HG02970 (cell line): Measurements from ENCODE around the gene EEPD1.
"Not testable (repeated sequence)": the region's sequence is repeated elsewhere in the genome, so short reads cannot be mapped to it uniquely, and the experiment has no call there.

Source experiments
- ATAC-seq: cut with Tn5 transposase; IDR thresholded peaks from one replicate; pipeline ENCODE4 v1.9.1; 2021; ENCODE audit warnings: mild to moderate bottlenecking, moderate library complexity, moderate number of reproducible peaks; ENCODE audit not compliant: unreplicated experiment, low FRiP score

Gene EEPD1

DNA sequence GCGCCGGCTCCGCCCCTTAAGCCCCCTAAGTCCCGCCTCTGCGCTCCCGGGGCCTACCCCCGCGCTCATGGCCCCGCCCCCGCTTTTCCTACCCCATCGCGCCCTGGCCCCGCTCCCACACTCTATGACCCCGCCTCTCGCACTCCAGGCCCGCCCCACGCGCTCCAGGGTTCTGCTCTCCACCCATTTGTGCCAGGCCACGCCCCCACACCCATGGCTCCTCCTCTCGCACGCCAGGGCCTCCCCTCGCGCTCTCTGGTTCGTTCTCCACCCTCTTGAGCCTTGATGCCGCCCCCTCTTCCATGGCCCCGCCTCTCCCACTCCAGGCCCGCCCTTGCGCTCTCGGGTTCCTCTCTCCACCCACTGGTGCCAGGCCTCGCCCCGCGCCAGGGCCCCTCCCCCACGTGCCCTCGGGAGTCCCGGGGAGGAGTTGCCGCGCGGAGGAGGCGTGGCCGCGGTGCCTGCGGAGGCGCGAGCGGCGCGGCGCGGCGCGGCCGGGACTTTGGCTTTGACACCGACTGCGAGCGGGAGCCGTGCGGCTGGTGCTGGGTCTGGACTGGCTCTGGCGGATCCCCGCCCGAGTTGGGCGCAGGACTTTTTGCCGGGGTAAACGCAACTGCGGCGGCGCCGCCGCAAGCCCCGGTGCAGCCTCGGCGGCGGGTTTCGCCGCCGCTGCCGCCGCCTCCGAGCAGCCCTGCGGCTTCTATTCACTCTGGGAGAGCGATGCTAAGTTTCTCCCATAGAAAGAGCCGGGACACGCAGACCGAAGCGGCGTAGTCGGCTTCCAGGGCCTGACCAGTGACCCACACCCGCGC, at the start of gene EEPD1:
TSS of gene EEPD1 (plus strand) at position 499 of the 815 bp plus-strand sequence. CDS start 1,071 bp downstream, outside the sequence.
- ATAC-seq = peak; percentile 96

DNA sequence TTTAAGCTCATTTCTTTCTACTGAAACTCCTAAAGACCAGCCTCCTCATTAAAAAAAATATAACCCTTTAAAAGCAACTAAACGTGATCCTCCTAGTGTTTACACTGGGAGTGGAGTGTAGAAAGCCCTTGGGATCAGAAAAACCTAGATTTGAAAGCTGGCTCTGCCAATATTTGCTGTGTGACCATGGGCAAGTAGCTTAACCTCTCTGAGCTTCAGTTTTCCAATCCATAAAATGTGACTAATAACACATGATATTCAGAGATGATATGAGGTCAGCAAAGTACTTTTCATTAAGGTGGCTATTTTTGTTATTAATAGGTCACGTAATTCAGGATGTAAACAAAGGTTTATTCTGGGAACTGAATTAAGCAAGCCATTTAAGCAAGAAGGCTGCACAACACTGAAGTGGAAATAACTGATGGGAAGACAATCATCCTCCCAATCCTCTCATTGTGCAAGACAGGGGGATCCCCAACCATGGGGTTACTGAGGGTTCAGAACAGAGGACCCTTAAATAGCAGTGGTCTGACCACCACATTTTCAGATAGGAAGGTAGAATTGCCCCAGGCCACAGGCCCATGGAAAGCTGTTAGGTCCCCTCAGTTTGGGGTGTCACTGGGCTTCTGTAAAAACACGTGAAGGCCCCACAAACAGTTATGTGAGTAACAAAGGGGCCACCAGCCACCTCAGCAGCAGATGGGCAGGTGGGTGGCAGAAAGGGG, 49.1 kb upstream of the EEPD1 start:
- ATAC-seq = no peak

DNA sequence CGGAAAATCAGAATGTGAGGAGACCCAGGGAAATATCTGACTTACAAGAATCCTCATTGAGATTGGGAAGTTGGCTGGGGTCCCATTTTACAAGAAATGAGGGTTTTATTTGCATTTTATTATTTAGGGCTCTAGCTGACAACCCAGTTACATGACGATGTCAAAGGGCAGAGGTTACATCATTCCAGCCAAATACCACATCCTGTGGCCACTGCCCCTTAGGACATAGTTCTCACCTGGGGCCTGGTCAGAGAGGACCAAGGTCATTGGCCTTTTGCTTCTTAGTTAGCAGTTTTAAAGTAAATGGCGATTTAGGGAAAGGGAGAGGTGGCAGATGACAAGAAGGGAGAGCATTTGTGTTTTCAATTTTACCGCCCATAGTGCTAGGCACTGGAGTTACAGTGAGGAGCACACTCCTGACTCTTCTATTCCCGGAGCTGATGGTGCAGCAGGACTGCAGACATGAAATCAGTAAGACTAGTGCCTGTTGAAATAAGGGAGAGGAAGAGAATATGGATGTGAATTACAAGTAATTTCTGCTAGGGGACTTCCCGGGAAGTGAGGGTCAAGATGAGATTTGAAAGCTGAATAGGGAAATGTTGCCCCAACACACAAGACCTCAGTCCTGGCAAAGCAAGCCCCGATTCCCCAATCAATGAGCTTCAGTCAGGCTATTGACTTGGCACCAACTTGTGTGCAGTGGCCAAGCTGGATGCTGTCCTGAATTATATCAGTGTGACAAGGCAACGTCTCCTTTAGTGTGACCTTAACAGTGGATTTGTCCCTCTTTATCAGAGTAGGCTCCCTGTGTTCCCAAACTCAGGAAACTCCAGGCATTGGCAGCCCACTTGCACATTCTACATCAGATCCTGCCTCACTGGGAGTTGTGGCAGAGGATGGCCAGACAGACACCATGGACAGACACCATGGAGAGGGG, 45.8 kb upstream of the EEPD1 start:
- not testable (repeated sequence) for ATAC-seq

DNA sequence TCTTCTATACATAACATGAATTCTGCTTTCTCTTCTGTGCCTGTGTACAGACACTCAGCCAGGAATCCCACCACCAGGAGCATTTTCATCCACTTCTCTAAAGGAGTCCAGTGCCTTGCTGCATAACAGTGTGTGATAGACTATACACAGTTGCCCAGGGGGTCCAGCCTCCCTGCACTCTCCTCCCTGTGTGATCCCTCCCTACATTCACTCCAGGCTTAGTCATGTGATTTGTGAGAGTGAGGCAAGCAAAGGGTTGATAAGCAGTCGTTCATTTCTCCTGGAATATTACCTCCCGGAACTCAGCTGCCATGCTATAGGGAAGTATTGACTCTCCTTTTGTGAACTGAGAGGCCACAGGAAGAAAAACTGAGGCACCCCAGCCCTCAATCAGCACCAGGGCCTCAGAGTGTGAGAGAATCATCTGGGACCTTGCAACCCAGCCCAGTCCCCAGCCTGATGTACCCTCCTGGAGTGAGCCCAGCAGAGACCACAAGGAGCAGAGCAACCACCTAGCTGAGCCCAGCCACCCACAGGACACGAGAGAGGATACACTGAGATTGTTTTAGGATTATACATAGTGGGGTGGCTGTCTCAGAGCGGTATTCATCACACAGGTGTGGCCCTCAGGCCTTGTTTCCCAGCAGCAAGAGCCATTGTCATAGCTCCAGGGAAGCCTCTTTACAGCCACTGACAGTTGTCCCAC, 45.0 kb upstream of the EEPD1 start:
- ATAC-seq = no peak

DNA sequence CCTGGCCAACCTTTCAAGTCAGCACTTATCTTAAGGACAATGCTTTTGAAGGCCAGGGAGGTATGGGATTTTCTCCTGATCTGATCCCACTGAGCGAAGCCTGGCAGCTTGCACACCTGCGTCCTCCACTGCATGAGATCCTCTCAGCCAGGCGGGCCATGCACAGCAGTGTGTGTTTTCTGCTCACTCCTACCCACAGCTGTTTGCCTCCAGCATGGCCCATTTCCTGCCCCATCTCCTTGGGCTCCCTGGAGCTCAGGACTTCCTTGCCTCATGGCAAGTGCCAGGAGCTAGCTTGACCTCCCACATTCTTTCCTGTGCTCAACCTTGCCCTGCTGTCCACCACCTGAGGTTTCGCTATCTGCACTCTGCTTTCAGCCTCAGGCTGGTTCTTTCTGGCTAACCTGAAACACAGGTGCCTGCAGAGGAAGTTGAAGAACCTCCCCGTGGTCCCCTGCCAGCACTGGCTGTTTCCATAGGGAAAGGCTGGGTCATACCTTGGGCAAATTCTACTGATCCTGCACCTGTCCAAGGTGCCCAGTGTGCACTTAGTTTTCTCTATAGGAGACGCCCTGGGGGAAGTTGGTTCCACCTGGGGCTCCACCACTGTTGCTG, 43.9 kb upstream of the EEPD1 start:
- ATAC-seq = no peak

DNA sequence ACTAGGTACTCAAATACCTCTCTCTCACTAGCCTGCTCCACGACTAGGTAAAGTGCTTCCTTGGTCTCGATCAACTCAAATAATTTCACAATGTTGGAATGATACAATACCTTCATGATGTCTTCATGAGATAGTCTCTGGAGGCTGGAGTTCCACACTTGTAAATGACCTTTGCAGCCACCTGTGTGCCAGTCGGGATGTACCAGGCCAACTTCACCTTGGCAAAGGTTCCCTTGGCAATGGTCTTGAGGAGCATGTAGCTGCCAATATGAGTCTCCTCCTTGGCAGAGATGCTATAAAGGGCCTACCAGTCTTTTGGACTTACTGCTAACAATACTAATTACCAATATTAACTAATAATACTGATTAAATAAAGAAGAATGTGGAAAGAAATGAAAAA, 42.5 kb upstream of the EEPD1 start:
- ATAC-seq = no peak

DNA sequence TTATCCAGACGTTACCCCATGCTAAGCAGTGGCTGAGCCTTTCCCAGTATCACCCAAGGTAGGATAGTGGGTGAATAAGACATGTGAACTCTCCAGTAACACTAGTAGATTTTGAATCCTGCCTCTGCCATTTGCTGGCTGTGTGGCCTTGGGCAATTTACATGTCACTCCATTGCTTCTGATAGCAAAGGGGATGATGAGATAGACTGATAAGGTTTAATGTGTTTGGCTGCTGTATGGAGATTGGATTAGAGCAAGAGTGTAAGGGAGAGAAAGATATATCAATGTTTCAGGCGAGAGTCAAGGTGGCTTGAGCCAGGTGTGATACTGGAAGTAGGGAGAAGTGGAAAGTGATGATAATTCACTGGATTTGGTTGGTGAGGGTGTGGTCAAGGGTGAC, 40.1 kb upstream of the EEPD1 start:
- no peak for ATAC-seq

DNA sequence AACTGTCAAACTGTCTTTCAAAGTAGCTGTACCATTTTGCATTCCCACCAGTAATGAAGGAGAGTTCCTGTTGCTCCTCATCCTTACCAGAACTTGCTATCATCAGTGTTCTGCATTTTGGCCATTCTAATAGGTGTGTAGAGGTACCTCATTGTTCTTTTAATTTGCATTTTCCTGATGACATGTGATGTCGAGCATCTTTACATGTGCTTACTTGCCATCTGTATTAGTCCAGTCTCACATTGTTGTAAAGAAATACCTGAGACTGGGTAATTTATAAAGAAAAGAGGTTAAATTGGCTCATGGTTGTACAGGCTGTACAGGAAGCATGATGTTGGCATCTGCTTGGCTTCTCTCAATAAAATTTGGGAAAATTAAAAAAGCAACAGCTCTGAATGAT, 38.7 kb upstream of the EEPD1 start:
- no peak for ATAC-seq

DNA sequence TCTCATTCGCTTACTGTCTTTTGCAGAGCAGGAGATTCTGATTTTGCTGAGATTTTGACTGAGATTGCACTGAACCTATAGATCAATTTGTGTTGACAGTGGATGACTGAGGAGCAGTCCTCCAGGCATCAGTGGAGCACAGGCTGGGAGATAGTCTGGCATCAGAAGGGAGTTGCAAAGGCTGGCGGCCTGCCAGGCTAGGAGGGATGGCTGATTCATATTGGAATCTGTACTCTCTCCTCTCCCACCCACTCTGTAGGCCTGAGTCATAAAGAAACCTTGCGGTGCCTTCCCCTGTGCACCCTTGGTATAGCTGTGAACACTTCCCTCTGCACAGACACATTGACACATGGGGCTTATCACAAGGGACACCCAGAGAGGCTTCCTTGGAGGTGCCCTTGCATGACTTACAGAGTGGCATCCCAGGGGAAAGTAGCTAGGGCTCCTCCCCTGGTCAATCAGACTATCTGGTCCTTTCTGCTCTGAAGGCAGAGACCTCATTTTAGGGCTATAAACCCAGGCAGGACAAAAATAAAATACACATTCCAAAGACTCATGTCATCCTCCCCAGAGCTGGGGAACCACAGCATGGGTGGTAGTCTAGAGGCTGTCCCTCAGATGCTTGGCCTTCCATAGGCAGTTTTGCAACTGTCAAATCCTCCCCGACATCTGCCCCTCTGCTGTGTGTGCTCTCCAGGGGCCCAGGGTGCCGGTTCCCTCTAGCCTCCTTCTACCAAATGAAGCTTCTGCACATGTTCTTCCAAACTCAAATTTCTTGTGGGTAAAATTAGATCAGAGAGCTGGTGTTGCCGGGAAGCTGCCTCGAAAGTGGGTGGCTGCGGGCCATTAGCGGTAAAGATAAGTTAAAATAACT, 37.4 kb upstream of the EEPD1 start:
- ATAC-seq = peak; percentile 96

DNA sequence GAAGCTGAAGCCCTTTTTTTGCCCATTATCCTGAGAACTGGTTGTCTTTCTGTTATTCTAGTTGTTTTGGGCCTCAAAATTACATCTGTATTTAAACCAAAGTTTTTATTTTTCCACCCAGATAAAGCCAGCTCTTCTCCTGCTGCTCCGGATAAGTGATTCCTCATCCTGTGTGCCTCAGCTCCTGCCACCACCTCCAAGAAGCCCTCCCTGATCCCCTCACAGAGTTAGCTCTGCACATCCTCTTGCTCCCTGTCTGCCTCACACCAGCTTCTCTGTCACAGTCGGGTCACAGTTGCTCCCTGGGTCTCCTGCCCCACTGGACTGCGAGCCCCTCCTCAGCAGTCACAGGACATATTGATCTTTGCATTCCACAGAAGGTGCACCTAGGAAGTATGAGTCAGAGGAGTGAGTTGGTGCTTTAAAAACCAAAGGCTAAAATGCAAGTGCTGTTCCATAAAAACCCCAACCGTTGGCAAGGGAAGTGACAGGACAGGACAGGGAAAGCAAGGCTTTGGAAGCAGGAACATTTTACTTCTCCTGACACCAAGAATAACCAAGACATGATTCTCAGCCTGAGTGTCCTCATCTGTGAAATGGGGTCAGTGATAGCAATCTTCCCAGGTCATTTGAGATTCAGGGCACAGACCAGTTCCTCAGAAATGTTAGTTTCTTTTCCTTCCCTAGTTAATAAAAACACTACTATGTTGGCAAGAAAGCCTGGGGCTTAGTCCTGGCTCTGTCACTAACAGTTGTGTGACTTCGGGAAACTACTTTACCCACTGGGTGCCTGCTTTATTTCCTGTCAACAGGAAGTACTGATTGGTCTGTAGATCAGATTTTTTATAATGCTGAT, 36.5 kb upstream of the EEPD1 start:
- no peak for ATAC-seq

DNA sequence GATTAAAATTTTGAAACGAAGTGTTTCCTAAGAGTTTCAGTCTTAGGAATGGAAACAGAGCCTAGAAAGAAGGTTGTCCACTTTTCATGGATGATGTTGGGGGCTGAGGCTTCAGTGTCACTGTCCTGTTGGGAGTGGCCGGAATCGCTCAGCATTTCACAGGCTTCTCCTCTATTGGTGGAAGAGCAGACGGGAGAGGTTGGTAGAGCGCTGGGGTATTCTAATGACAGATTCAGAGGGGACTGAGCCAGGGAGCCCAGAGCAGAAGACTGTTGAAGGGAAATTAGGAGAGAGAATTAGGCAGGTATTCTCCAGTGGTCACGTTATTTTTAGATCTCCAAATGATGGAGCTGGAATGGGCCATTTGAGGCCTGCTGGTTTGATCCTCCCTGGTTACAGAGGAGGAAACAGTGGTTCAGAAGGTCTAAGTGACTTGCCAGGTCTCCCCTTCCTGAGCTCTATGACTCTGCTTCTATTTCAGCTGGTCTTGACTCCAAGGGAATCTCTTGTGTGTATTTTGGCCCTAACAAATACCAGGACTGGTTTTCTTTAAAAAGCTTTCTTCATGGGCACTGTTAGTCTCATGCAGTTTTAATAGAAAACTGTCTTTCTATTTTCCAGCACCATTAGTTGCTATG, 35.7 kb upstream of the EEPD1 start:
- ATAC-seq = no peak

DNA sequence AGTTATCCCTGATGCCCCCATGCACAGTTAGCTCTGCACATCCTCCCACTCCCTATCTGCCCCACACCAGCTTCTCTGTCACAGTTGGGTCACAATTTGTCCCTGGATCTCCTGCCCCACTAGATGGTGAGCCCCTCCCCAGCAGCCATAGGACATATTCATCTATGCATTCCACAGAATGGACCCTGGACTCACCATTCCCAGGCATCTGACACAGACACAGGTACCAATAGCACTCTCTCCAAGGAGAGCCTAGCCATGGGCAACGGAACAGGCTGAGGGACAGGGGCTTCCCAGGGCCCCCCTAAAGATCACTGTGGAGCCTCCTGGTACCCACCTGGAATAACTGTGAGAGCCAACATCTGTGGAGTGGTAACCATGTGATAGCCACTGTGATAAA, 34.7 kb upstream of the EEPD1 start:
- no peak for ATAC-seq

DNA sequence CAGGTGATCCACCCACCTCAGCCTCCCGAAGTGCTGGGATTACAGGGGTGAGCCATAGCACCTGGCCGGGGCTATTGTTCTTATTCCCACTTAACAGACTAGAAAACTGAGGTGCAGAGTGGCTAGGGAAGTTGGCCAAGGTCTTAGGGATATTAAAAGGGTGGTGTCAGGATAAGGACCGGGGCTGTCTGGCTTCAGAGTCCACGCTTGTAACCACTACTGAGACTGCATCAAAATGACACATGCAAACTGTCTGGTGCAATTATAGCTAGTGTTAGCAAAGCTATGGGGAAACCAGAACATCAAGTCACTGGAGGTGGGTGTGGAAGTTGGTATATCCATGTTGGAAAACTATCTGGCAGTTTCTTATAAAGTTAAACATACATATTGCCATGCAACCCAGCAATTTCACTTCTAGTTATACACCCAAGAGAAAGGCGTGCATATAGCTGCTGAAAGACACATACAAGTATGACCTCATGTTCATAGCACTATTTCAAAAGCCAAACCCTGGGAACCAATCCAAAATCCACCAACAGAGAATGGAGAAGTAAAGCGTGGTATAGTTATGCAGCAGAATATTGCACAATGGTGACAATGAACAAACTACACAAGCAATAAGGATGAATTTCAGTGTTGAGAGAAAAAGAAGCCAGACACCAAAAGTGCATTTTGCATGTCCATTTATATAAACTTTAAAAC, 33.9 kb upstream of the EEPD1 start:
- no peak for ATAC-seq

DNA sequence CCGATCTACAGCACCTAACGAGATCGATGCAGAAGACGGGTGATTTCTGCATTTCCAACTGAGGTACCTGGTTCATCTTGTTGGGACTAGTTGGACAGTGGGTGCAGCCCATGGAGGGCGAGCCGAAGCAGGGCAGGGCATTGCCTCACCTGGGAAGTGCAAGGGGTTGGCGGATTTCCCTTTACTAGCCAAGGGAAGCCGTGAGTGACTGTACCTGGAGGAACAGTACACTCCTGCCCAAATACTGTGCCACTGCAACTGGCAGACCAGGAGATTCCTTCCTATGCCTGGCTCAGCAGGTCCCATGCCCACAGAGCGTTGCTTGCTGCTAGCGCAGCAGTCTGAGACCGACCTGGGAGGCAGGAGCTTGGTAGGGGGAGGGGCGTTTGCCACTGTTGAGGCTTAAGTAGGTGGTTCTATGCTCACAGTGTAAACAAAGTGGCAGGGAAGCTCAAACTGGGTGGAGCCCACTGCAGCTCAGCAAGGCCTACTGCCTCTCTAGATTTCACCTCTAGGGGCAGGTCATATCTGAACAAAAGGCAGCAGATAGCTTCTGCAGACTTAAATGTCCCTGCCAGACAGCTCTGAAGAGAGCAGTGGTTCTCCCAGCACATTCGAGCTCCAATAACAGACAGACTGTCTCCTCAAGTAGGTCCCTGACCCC, 32.9 kb upstream of the EEPD1 start:
- not testable (repeated sequence) for ATAC-seq

DNA sequence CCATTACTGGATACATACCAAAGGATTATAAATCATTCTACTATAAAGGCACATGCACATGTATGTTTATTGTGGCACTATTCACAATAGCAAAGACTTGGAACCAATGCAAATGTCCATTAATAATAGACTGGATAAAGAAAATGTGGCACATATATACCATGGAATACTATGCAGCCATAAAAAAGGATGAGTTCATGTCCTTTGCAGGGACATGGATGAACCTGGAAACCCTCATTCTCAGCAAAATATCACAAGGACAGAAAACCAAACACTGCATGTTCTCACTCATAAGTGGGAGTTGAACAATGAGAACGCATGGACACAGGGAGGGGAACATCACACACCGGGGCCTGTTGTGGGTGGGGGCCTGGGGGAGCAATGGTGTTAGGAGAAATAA, 27.4 kb upstream of the EEPD1 start:
- ATAC-seq = not testable (repeated sequence)

DNA sequence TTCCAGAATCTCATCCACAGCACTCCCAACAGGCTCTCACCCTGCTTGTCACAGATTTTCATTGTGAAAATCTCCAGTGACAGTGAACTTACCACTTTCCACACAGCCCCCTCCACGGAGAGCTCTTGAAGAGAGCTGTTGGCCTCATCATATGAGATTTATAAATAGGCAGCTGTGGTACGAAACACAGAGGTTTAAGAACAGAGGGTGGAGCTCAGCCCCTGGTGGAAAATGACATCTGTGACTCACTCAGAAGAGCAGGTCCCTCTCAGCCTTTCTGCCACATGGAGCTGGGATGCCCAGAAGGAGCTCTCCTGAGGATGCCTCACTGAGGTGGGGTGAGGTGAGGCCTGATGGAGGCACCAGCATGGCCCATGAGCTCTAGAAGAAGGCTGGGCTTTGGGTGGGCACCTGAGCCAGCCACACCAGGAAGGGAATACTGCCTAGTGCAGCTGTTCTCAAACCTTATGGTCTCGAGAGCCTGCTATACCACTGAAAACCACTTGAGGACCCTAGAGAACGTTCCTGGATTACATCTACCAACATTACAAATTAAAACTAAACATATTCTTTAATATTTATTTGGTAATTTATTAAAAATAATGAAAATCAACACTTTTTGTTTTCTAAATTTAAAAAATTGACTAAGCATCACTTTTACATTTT, 25.8 kb upstream of the EEPD1 start:
- ATAC-seq = no peak
